ENCODE data around the gene CTNNBL1. TPM values are rescaled to one million over a fixed set of nuclear protein-coding genes. Genes with fewer than 3 reads are reported as not detected.

The CTNNBL1 gene
- total RNA-seq, 2 donors from 2014 or later, result 68.6 to 68.7 TPM

DNA sequence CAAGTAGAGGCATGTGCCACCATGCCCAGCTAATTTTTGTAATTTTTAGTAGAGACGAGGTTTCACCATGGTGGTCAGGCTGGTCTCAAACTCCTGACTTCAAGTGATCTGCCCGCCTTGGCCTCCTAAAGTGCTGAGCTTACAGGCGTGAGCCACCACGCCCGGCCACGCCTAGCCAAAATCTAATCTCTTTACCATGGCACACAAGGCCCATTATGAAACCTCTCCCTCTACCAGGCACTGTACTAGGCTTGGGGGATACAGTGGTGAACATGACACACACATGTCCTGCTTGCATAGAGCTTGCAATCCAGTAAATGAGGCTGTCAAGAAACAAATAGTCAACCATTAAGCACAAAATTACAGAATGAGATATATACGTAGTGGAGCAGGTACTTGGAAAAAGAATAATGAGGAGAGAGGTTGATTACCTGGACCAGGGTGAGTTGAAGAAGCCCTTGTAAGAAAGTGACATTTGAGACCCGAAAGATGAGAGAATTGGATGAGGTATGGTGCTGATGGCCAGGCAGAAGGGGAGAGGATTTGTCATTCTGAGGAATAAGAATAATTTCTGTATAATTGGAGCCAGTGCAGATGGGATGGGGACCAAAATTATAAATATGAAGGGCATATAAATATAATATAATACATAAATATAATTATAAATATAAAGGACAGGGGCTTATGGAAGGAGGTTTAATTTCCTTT is 1.2 kb upstream of the CTNNBL1 start:
- peak; percentile 16 for DNase-seq
- H3K27ac ChIP-seq (ENCODE audit: low read depth, low read length), result no peak overlapping the region
- no peaks in the 10 kb centered on the region for H3K9me3 ChIP-seq (ENCODE audit: control insufficient read depth, low read length)
- H3K9me3 Mint-ChIP-seq, result no peaks in the 10 kb centered on the region
- H3K4me3 Mint-ChIP-seq, result no peak overlapping the region
- TF ChIP-seq, protein P1, sequence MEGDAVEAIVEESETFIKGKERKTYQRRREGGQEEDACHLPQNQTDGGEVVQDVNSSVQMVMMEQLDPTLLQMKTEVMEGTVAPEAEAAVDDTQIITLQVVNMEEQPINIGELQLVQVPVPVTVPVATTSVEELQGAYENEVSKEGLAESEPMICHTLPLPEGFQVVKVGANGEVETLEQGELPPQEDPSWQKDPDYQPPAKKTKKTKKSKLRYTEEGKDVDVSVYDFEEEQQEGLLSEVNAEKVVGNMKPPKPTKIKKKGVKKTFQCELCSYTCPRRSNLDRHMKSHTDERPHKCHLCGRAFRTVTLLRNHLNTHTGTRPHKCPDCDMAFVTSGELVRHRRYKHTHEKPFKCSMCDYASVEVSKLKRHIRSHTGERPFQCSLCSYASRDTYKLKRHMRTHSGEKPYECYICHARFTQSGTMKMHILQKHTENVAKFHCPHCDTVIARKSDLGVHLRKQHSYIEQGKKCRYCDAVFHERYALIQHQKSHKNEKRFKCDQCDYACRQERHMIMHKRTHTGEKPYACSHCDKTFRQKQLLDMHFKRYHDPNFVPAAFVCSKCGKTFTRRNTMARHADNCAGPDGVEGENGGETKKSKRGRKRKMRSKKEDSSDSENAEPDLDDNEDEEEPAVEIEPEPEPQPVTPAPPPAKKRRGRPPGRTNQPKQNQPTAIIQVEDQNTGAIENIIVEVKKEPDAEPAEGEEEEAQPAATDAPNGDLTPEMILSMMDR (conservative IDR thresholded peaks at IDR 0.05), result no peak
- peaks cover 9% of the 10 kb centered on the region for H3K36me3 ChIP-seq (ENCODE audit: control insufficient read depth, insufficient read depth, low read length)
- peaks cover 16% of the 10 kb centered on the region for H3K27me3 Mint-ChIP-seq (ENCODE audit: insufficient read depth)
- no peaks in the 10 kb centered on the region for H3K4me1 ChIP-seq (ENCODE audit: control insufficient read depth, insufficient read depth, low read length)
- peaks cover 34% of the 10 kb centered on the region for H3K27me3 ChIP-seq (ENCODE audit: control insufficient read depth, insufficient read depth, low read length, poor library complexity, severe bottlenecking)
- H3K9ac ChIP-seq (ENCODE audit: extremely low read depth, low read length, poor library complexity, severe bottlenecking), result no peak overlapping the region
- no peak overlapping the region for H3K27ac Mint-ChIP-seq
- H3K4me1 Mint-ChIP-seq, result peaks cover 4% of the 10 kb centered on the region
- WGBS, 2 experiments (ENCODE audit: insufficient coverage in 1 of 2, insufficient read length in 1 of 2), result 82 to 89% methylated on average over 8 of the region's 8 CpGs
- H3K36me3 Mint-ChIP-seq (ENCODE audit: low read depth), result peaks cover 6% of the 10 kb centered on the region
- no peak overlapping the region for H3K4me3 ChIP-seq (ENCODE audit: low read length)

DNA sequence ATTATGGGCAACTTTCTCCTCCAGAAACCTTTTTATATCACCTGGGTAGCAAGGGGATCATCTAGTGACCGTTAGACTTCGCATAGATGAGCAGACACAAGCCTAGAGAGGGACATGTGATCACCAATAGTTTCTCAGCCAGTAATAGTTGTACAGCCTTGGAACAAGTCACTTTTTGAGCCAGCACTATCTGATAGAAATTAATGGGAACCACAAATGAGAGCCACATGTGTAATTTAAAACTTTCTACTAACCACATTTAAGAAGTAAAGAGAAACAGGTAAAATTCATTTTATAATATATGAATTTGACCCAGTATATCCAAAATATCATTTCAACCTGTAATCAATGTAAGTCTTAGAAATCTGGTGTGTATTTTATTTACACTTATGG is 592 bp upstream of the CTNNBL1 start:
- peaks cover 6% of the 10 kb centered on the region for H3K36me3 Mint-ChIP-seq (ENCODE audit: low read depth)
- Histone ChIP-seq H3K4me3 (ENCODE audit: low read length) (peak overlapping the region; percentile 100), H3K36me3 (ENCODE audit: control insufficient read depth, insufficient read depth, low read length) (peaks cover 9% of the 10 kb centered on the region), H3K9ac (ENCODE audit: extremely low read depth, low read length, poor library complexity, severe bottlenecking) (no peak overlapping the region), H3K27ac (ENCODE audit: low read depth, low read length) (no peak overlapping the region), H3K4me1 (ENCODE audit: control insufficient read depth, insufficient read depth, low read length) (no peaks in the 10 kb centered on the region), H3K27me3 (ENCODE audit: control insufficient read depth, insufficient read depth, low read length, poor library complexity, severe bottlenecking) (peaks cover 28% of the 10 kb centered on the region), H3K9me3 (ENCODE audit: control insufficient read depth, low read length) (no peaks in the 10 kb centered on the region)
- peak; percentile 10 for DNase-seq
- H3K27ac Mint-ChIP-seq, result no peak overlapping the region
- 92 to 96% methylated on average over 2 of the region's 2 CpGs for WGBS, 2 experiments (ENCODE audit: insufficient coverage in 1 of 2, insufficient read length in 1 of 2)
- no peaks in the 10 kb centered on the region for H3K9me3 Mint-ChIP-seq
- TF ChIP-seq, protein P1 (conservative IDR thresholded peaks at IDR 0.05), result no peak
- peaks cover 14% of the 10 kb centered on the region for H3K27me3 Mint-ChIP-seq (ENCODE audit: insufficient read depth)
- H3K4me3 Mint-ChIP-seq, result peak overlapping the region; percentile 90
- peaks cover 4% of the 10 kb centered on the region for H3K4me1 Mint-ChIP-seq

DNA sequence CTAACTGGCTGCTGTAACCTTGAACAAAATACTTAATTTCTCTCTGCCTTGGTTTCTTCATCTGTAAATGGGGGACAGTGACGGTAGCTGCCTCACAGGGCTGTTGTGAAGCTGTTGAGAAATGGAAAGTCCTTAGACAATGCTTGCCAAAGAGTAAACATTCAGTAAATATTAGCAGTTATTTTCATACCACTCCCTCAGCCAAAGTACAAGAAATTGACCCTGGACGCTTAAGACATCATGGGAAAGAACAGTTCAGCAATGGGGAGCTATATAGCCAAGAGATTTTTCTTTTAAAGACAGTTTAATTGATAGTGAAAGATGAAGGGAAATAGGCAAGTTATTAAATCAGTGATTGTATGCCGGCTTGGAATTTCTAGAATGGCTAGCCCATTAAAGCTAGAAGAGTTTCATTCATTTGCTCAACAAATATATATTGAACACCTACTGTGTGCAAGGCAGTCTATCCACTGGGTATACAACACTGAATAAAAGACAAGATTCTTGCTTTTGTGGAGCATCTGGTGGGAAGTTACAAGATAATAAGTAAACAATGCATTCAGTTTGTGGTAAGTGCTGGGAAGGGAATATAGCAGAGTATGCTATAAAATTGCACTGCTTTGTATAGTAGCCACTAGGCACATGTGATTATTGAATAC is 2.0 kb downstream of the CTNNBL1 start:
- Mint-ChIP-seq H3K36me3 (ENCODE audit: low read depth) (peaks cover 6% of the 10 kb centered on the region), H3K27ac (no peak overlapping the region), H3K4me1 (peaks cover 4% of the 10 kb centered on the region), H3K27me3 (ENCODE audit: insufficient read depth) (peaks cover 4% of the 10 kb centered on the region), H3K4me3 (no peak overlapping the region), H3K9me3 (no peaks in the 10 kb centered on the region)
- Histone ChIP-seq H3K4me3 (ENCODE audit: low read length) (peak overlapping the region; percentile 100), H3K9ac (ENCODE audit: extremely low read depth, low read length, poor library complexity, severe bottlenecking) (no peak overlapping the region), H3K4me1 (ENCODE audit: control insufficient read depth, insufficient read depth, low read length) (no peaks in the 10 kb centered on the region), H3K27me3 (ENCODE audit: control insufficient read depth, insufficient read depth, low read length, poor library complexity, severe bottlenecking) (peaks cover 7% of the 10 kb centered on the region), H3K36me3 (ENCODE audit: control insufficient read depth, insufficient read depth, low read length) (peaks cover 9% of the 10 kb centered on the region), H3K9me3 (ENCODE audit: control insufficient read depth, low read length) (no peaks in the 10 kb centered on the region), H3K27ac (ENCODE audit: low read depth, low read length) (no peak overlapping the region)
- no peak for DNase-seq
- TF ChIP-seq, protein P1 (conservative IDR thresholded peaks at IDR 0.05), result no peak
- WGBS, 2 experiments (ENCODE audit: insufficient coverage in 1 of 2, insufficient read length in 1 of 2), result 73 to 89% methylated on average over 2 to 3 of the region's 3 CpGs

All from endodermal cell (in vitro differentiated cells).